Left lung (tissue), 10 donors: ENCODE results near the gene ACER3. TPM values are rescaled to one million over a fixed set of nuclear protein-coding genes. Genes with fewer than 3 reads are reported as not detected.

Experiments
- ATAC-seq: fragments of 200-7000 bp; cut with Tn5 transposase; one replicate; pipeline ENCODE4 v1.9.1; 2020; ENCODE audit warnings: moderate library complexity
- DNase-seq, 4 donors: peaks; one replicate each; pipeline ENCODE4 v3.0.0-alpha.2; 2013 to 2020
- H3K27ac ChIP-seq, 2 donors: fragments of 200-600 bp; sonication (generic) in 1 of 2; one replicate each; pipeline versions ENCODE4 v1.5.0 to v1.8.0; 2020 to 2021
- H3K27me3 ChIP-seq, 2 donors: fragments of 200-600 bp; sonication (generic) in 1 of 2; one replicate each; pipeline versions ENCODE4 v1.5.0 to v1.8.0; 2020 to 2021
- H3K36me3 ChIP-seq, 2 donors: fragments of 200-600 bp; sonication (generic) in 1 of 2; one replicate each; pipeline versions ENCODE4 v1.5.0 to v1.8.0; 2020 to 2021
- H3K4me1 ChIP-seq, 2 donors: fragments of 200-600 bp; one replicate each; pipeline ENCODE4 v1.8.0; 2021
- H3K4me3 ChIP-seq, 2 donors: fragments of 200-600 bp; sonication (generic) in 1 of 2; one replicate each; pipeline versions ENCODE4 v1.5.0 to v1.8.0; 2020 to 2021; ENCODE audit warnings: mild to moderate bottlenecking in 1 of 2
- H3K9me3 ChIP-seq, 2 donors: fragments of 200-600 bp; sonication (generic) in 1 of 2; one replicate each; pipeline versions ENCODE4 v1.5.0 to v1.8.0; 2020 to 2021
- intact Hi-C, 2 donors: fragments of 100-400 bp; cut with DNase I; formaldehyde crosslinking; loops; one replicate each; pipeline versions ENCODE4 v1.11.2 to v1.14.2; 2022
- polyA plus RNA-seq, 6 donors: library from polyadenylated mRNA; unstranded; fragments of 120-200 nt; gene quantifications; one replicate each; pipeline ENCODE4 v1.2.1, GENCODE V29; 2013; ENCODE audit not compliant: insufficient read length in 6 of 6
- total RNA-seq, 2 donors: library from RNA; stranded (reverse); fragmentation: NEBNext Ultra II Directional; extraction: Animal tissue kit (Norgen Biotek cat#: 25700); gene quantifications; one replicate each; pipeline ENCODE4 v1.2.1, GENCODE V29; 2021
- TF ChIP-seq, protein P1 (sequence below), 2 donors: fragments of 200-600 bp; sonication (generic) in 1 of 2; IDR thresholded peaks; one replicate each; pipeline versions ENCODE4 v1.5.0 to v1.8.0; 2021; ENCODE audit warnings: antibody characterized with exemption in 2 of 2
- donor health status: DM: no; HTN: yes; CAD: no.
- donor health status: DM: no; HTN: no; CAD: no.

Gene ACER3
- total and polyA plus RNA-seq, 8 donors: 17.5 to 46.5 (median 24.6) TPM

- no peaks in the 10 kb centered on the region for H3K4me1 ChIP-seq
- H3K9me3 ChIP-seq: peaks cover 0 to 19% of the 10 kb centered on the region in 2 donors
- no peak overlapping the region for H3K27ac ChIP-seq
- TF ChIP-seq, protein P1, sequence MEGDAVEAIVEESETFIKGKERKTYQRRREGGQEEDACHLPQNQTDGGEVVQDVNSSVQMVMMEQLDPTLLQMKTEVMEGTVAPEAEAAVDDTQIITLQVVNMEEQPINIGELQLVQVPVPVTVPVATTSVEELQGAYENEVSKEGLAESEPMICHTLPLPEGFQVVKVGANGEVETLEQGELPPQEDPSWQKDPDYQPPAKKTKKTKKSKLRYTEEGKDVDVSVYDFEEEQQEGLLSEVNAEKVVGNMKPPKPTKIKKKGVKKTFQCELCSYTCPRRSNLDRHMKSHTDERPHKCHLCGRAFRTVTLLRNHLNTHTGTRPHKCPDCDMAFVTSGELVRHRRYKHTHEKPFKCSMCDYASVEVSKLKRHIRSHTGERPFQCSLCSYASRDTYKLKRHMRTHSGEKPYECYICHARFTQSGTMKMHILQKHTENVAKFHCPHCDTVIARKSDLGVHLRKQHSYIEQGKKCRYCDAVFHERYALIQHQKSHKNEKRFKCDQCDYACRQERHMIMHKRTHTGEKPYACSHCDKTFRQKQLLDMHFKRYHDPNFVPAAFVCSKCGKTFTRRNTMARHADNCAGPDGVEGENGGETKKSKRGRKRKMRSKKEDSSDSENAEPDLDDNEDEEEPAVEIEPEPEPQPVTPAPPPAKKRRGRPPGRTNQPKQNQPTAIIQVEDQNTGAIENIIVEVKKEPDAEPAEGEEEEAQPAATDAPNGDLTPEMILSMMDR (IDR thresholded peaks at IDR 0.05): no peak
- no peaks in the 10 kb centered on the region for H3K36me3 ChIP-seq
- intact Hi-C loops: no loop called here
- no peaks in the 10 kb centered on the region for H3K27me3 ChIP-seq
- no peak overlapping the region for H3K4me3 ChIP-seq
- DNase-seq (peak in 1 of 4 donors; percentile 35), ATAC-seq (no peak)
These were observed 194.4 kb downstream of the ACER3 start for GRCh38 chr11:77055101-77055561.

GRCh38 chr11:77055913-77056312 lies 195.2 kb downstream of the ACER3 start:
- no peaks in the 10 kb centered on the region for H3K27me3 ChIP-seq
- ATAC-seq (no peak), DNase-seq (no peak)
- H3K9me3 ChIP-seq: peaks cover 0 to 19% of the 10 kb centered on the region in 2 donors
- intact Hi-C loops: no loop called here
- no peaks in the 10 kb centered on the region for H3K4me1 ChIP-seq
- TF ChIP-seq, protein P1 (IDR thresholded peaks at IDR 0.05): no peak
- H3K4me3 ChIP-seq: no peak overlapping the region
- H3K36me3 ChIP-seq: no peaks in the 10 kb centered on the region
- no peak overlapping the region for H3K27ac ChIP-seq

GRCh38 chr11:77056814-77057402 lies 196.2 kb downstream of the ACER3 start:
- intact Hi-C loops: no loop called here
- Histone ChIP-seq H3K27me3 (no peaks in the 10 kb centered on the region), H3K4me1 (no peaks in the 10 kb centered on the region), H3K27ac (no peak overlapping the region), H3K36me3 (no peaks in the 10 kb centered on the region), H3K4me3 (no peak overlapping the region), H3K9me3 (peaks cover 0 to 19% of the 10 kb centered on the region in 2 donors)
- TF ChIP-seq, protein P1 (IDR thresholded peaks at IDR 0.05): no peak
- DNase-seq: no peak
- no peak for ATAC-seq

DNA sequence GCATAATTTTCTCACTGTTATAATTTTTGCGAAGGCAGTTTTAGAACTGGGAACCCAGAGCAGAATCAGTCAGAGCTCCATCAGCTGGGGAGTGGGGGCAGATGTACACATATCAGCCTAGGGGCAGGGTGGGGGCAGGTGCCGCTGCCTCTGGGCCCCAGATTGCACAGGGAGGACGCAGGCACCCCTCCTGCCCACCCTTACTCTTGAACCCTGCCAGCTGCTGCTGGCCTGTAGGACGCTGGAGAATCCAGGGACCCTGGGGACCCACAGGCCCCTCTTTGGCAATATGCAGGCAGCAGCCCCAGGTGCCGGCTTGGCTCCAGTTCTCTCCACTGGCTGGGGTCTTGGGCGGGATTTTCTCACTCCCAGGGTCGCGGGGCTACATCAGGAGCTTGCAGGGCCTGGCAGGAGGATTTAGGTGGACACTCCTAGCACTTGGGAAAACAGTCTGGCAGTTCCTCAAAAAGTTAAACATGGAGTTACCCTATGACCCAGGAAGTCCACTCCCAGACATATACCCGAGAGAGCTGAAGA lies 197.3 kb downstream of the ACER3 start:
- DNase-seq (no peak), ATAC-seq (no peak)
- H3K36me3 ChIP-seq: no peaks in the 10 kb centered on the region
- no peak overlapping the region for H3K27ac ChIP-seq
- no peak overlapping the region for H3K4me3 ChIP-seq
- H3K27me3 ChIP-seq: no peaks in the 10 kb centered on the region
- TF ChIP-seq, protein P1 (IDR thresholded peaks at IDR 0.05): no peak
- H3K9me3 ChIP-seq: peaks cover 0 to 19% of the 10 kb centered on the region in 2 donors
- intact Hi-C loops: no loop called here
- no peaks in the 10 kb centered on the region for H3K4me1 ChIP-seq

DNA sequence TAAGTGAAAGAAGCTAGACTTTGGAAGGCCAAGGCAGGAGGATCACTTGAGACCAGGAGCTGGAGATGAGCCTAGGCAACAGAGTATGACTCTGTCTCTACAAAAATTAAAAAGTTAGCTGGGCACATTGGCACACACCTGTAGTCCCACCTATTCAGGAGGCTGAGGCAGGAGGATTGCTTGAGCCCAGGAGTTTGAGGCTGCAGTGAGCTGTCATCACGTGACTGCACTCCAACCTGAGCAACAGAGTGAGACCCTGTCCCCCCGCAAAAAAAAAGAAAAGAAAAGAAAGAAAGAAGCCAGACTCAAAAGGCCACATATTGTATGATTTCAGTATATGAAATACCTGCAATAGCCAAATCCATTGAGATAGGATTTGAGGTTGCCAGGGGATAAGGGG lies 198.2 kb downstream of the ACER3 start:
- H3K9me3 ChIP-seq: peaks cover 0 to 19% of the 10 kb centered on the region in 2 donors
- TF ChIP-seq, protein P1 (IDR thresholded peaks at IDR 0.05): no peak
- intact Hi-C loops: no loop called here
- H3K36me3 ChIP-seq: no peaks in the 10 kb centered on the region
- no peak overlapping the region for H3K27ac ChIP-seq
- H3K4me3 ChIP-seq: no peak overlapping the region
- no peaks in the 10 kb centered on the region for H3K27me3 ChIP-seq
- ATAC-seq: no peak
- no peak for DNase-seq
- no peaks in the 10 kb centered on the region for H3K4me1 ChIP-seq
